GM23338 (cell line): ENCODE data around the gene PABPC4L. TPM values are rescaled to one million over a fixed set of nuclear protein-coding genes. Genes with fewer than 3 reads are reported as not detected.

Experiments used
- ATAC-seq: fragments of 200-7000 bp; cut with Tn5 transposase; 3 replicates; pipeline ENCODE4 v1.9.1; 2020
- DNase-seq: peaks from one replicate; pipeline ENCODE4 v3.0.0-alpha.2; 2015; ENCODE audit warnings: low spot score
- H2AFZ ChIP-seq: fragments of 200-600 bp; sonication (generic); 2 replicates; pipeline ENCODE4 v1.8.0; 2016; ENCODE audit warnings: antibody characterized with exemption, mild to moderate bottlenecking, moderate library complexity
- H3F3A ChIP-seq: fragments of 200-600 bp; sonication (generic); replicated peaks from 2 replicates; pipeline ENCODE4 v1.8.0; 2017; ENCODE audit warnings: antibody characterized with exemption, mixed run types, low read depth
- H3K27ac ChIP-seq: fragments of 200-600 bp; sonication (generic); 2 replicates; pipeline ENCODE4 v1.6.1; 2016; ENCODE audit warnings: low read depth
- H3K27me3 ChIP-seq: fragments of 200-600 bp; sonication (generic); 2 replicates; pipeline ENCODE4 v1.8.0; 2016; ENCODE audit warnings: mild to moderate bottlenecking, mixed run types, moderate library complexity; ENCODE audit not compliant: insufficient read depth
- H3K36me3 ChIP-seq: fragments of 200-600 bp; sonication (generic); 2 replicates; pipeline ENCODE4 v1.8.0; 2016; ENCODE audit warnings: mild to moderate bottlenecking; ENCODE audit not compliant: insufficient read depth
- H3K4me1 ChIP-seq: fragments of 200-600 bp; sonication (generic); 2 replicates; pipeline ENCODE4 v1.8.0; 2016; ENCODE audit warnings: mild to moderate bottlenecking, moderate library complexity; ENCODE audit not compliant: insufficient read depth
- H3K4me2 ChIP-seq: fragments of 200-600 bp; sonication (generic); 2 replicates; pipeline ENCODE4 v1.7.1; 2017; ENCODE audit warnings: mixed run types
- H3K4me3 ChIP-seq: fragments of 200-600 bp; sonication (generic); 2 replicates; pipeline ENCODE4 v1.6.1; 2016; ENCODE audit warnings: mixed run types
- H3K79me2 ChIP-seq: fragments of 200-600 bp; sonication (generic); replicated peaks from 2 replicates; pipeline ENCODE4 v1.8.0; 2017; ENCODE audit warnings: mild to moderate bottlenecking; ENCODE audit not compliant: insufficient read depth
- H3K9me2 ChIP-seq: fragments of 200-600 bp; sonication (generic); 2 replicates; pipeline ENCODE4 v1.8.0; 2017; ENCODE audit not compliant: insufficient read depth
- H4K20me1 ChIP-seq: fragments of 200-600 bp; sonication (generic); replicated peaks from 2 replicates; pipeline ENCODE4 v1.8.0; 2017; ENCODE audit warnings: mild to moderate bottlenecking; ENCODE audit not compliant: insufficient read depth
- H3K27ac Mint-ChIP-seq: 2 replicates; pipeline ENCODE4 v1.8.0; 2020; ENCODE audit warnings: inconsistent platforms, mild to moderate bottlenecking, moderate library complexity, mixed read lengths
- H3K27me3 Mint-ChIP-seq: 3 replicates; pipeline ENCODE4 v1.8.0; 2022; ENCODE audit warnings: low read depth, mild to moderate bottlenecking, moderate library complexity, mixed read lengths, inconsistent platforms; ENCODE audit not compliant: insufficient read depth, poor library complexity
- H3K36me3 Mint-ChIP-seq: 3 replicates; pipeline ENCODE4 v1.8.0; 2021; ENCODE audit warnings: low read depth, mild to moderate bottlenecking, inconsistent platforms, moderate library complexity, mixed read lengths
- H3K4me1 Mint-ChIP-seq: 3 replicates; pipeline ENCODE4 v1.8.0; 2020; ENCODE audit warnings: mild to moderate bottlenecking, inconsistent platforms, mixed read lengths
- H3K4me3 Mint-ChIP-seq: 3 replicates; pipeline ENCODE4 v1.8.0; 2021; ENCODE audit warnings: moderate library complexity, mild to moderate bottlenecking, inconsistent platforms, mixed read lengths
- H3K9me3 Mint-ChIP-seq: 3 replicates; pipeline ENCODE4 v1.8.0; 2020; ENCODE audit warnings: moderate library complexity, mild to moderate bottlenecking, inconsistent platforms, mixed read lengths
- CREB1 ChIP-seq: fragments of 250-450 bp; sonication (Bioruptor Pico); IDR thresholded peaks from 2 replicates; pipeline ENCODE4 v1.5.0; 2020; ENCODE audit warnings: low read depth, mild to moderate bottlenecking, moderate library complexity
- CTCF ChIP-seq, 2 experiments: fragments of 200-600 bp in 1 of 2; sonication (generic) in 1 of 2; conservative IDR thresholded peaks; 2 replicates each; pipeline versions ENCODE4 v1.5.1 to v1.6.1; 2016 to 2017; ENCODE audit warnings: antibody characterized with exemption in 2 of 2, low read depth in 2 of 2, mild to moderate bottlenecking in 2 of 2, moderate library complexity in 1 of 2
- EZH2 ChIP-seq: fragments of 200-600 bp; sonication (generic); IDR thresholded peaks from one replicate; pipeline ENCODE4 v1.8.0; 2017; ENCODE audit warnings: antibody characterized with exemption, mild to moderate bottlenecking, low read depth; ENCODE audit not compliant: unreplicated experiment
- EZH2phosphoT487 ChIP-seq: fragments of 200-600 bp; sonication (generic); IDR thresholded peaks from one replicate; pipeline ENCODE4 v1.8.1; 2018; ENCODE audit warnings: antibody characterized with exemption; ENCODE audit not compliant: unreplicated experiment
- JUNB ChIP-seq: IDR thresholded peaks from one replicate; pipeline ENCODE4 v1.6.1; 2016; ENCODE audit warnings: antibody characterized with exemption; ENCODE audit not compliant: unreplicated experiment
- NANOG ChIP-seq: IDR thresholded peaks from 2 replicates; pipeline ENCODE4 v1.6.1; 2016; ENCODE audit warnings: antibody characterized with exemption, borderline replicate concordance
- POLR2AphosphoS5 ChIP-seq: IDR thresholded peaks from 2 replicates; pipeline ENCODE4 v1.6.1; 2016; ENCODE audit warnings: antibody characterized with exemption, low read depth
- REST ChIP-seq: IDR thresholded peaks from one replicate; pipeline ENCODE4 v1.6.1; 2018; ENCODE audit warnings: antibody characterized with exemption; ENCODE audit not compliant: unreplicated experiment
- STAT1 ChIP-seq: IDR thresholded peaks from one replicate; pipeline ENCODE4 v1.6.1; 2016; ENCODE audit warnings: antibody characterized with exemption; ENCODE audit not compliant: unreplicated experiment
- ZNF114 ChIP-seq: fragments of 250-450 bp; sonication (Bioruptor Pico); IDR thresholded peaks from 2 replicates; pipeline ENCODE4 v1.5.0; 2020; ENCODE audit warnings: mild to moderate bottlenecking, moderate library complexity
- ZNF331 ChIP-seq: fragments of 250-450 bp; sonication (Bioruptor Pico); IDR thresholded peaks from 2 replicates; pipeline ENCODE4 v1.5.0; 2020; ENCODE audit warnings: low read depth, mild to moderate bottlenecking, moderate library complexity
- polyA plus RNA-seq: library from polyadenylated mRNA; unstranded; fragments of >200 nt; fragmentation: Nextera tagmentation; extraction: Ambion mirVana; gene quantifications from 2 replicates; pipeline ENCODE4 v1.2.1, GENCODE V29; 2016
- total RNA-seq: library from RNA; depleted of rRNA; stranded (reverse); fragments of >200 nt; shearing (Covaris generic); gene quantifications from 2 replicates; pipeline ENCODE4 v1.2.3, GENCODE V29; 2014
- TF ChIP-seq, protein P1 (sequence below): fragments of 250-450 bp; sonication (Bioruptor Pico); IDR thresholded peaks from 2 replicates; pipeline ENCODE4 v1.5.0; 2020; ENCODE audit warnings: mild to moderate bottlenecking, moderate library complexity
- TF ChIP-seq, protein P2 (sequence below): IDR thresholded peaks from 2 replicates; pipeline ENCODE4 v1.6.1; 2016; ENCODE audit warnings: antibody characterized with exemption

Gene PABPC4L
- total and polyA plus RNA-seq, 2 experiments from 2014 or later: 1.8 to 4.6 TPM

DNA sequence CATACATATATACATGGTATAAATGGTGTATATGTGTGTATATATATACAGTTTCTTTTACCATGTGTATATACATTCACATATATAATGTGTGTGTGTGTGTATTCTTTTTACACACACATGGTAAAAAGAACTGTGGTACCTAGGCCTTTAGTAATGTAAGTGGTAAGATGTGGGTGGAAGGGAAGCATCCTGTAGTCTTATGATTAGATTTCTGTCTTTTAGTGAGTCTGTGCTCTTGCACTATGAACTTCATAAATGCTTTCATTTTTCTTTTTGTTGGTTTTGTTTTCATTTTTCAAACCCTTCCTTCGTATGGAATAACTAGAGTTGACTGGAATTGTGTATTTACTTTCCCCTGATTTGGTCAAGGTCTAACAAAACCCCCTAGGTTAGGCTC lies 12.1 kb downstream of the PABPC4L start:
- peaks cover 3% of the 10 kb centered on the region; the same call in 1 of the 3 replicates for H3K36me3 Mint-ChIP-seq
- no peaks in the 10 kb centered on the region for H3K4me1 Mint-ChIP-seq
- Histone ChIP-seq H4K20me1 (no peaks in the 10 kb centered on the region), H3F3A (no peaks in the 10 kb centered on the region), H3K9me2 (no peaks in the 10 kb centered on the region), H3K4me1 (no peaks in the 10 kb centered on the region), H3K36me3 (no peaks in the 10 kb centered on the region), H3K4me3 (no peak overlapping the region), H3K27me3 (no peaks in the 10 kb centered on the region), H3K4me2 (no peak overlapping the region), H3K27ac (no peak overlapping the region), H3K79me2 (no peaks in the 10 kb centered on the region), H2AFZ (no peak overlapping the region)
- TF ChIP-seq STAT1 (no peak), NANOG (no peak), EZH2phosphoT487 (no peak), POLR2AphosphoS5 (no peak), CREB1 (CRISPR knock-in tag) (no peak), ZNF114 (no peak), ZNF331 (CRISPR knock-in tag) (no peak), REST (no peak), JUNB (no peak), EZH2 (no peak), CTCF (conservative IDR thresholded peaks at IDR 0.05; ENCODE audit: low read depth in 2 of 2) (no peak)
- TF ChIP-seq, protein P1, sequence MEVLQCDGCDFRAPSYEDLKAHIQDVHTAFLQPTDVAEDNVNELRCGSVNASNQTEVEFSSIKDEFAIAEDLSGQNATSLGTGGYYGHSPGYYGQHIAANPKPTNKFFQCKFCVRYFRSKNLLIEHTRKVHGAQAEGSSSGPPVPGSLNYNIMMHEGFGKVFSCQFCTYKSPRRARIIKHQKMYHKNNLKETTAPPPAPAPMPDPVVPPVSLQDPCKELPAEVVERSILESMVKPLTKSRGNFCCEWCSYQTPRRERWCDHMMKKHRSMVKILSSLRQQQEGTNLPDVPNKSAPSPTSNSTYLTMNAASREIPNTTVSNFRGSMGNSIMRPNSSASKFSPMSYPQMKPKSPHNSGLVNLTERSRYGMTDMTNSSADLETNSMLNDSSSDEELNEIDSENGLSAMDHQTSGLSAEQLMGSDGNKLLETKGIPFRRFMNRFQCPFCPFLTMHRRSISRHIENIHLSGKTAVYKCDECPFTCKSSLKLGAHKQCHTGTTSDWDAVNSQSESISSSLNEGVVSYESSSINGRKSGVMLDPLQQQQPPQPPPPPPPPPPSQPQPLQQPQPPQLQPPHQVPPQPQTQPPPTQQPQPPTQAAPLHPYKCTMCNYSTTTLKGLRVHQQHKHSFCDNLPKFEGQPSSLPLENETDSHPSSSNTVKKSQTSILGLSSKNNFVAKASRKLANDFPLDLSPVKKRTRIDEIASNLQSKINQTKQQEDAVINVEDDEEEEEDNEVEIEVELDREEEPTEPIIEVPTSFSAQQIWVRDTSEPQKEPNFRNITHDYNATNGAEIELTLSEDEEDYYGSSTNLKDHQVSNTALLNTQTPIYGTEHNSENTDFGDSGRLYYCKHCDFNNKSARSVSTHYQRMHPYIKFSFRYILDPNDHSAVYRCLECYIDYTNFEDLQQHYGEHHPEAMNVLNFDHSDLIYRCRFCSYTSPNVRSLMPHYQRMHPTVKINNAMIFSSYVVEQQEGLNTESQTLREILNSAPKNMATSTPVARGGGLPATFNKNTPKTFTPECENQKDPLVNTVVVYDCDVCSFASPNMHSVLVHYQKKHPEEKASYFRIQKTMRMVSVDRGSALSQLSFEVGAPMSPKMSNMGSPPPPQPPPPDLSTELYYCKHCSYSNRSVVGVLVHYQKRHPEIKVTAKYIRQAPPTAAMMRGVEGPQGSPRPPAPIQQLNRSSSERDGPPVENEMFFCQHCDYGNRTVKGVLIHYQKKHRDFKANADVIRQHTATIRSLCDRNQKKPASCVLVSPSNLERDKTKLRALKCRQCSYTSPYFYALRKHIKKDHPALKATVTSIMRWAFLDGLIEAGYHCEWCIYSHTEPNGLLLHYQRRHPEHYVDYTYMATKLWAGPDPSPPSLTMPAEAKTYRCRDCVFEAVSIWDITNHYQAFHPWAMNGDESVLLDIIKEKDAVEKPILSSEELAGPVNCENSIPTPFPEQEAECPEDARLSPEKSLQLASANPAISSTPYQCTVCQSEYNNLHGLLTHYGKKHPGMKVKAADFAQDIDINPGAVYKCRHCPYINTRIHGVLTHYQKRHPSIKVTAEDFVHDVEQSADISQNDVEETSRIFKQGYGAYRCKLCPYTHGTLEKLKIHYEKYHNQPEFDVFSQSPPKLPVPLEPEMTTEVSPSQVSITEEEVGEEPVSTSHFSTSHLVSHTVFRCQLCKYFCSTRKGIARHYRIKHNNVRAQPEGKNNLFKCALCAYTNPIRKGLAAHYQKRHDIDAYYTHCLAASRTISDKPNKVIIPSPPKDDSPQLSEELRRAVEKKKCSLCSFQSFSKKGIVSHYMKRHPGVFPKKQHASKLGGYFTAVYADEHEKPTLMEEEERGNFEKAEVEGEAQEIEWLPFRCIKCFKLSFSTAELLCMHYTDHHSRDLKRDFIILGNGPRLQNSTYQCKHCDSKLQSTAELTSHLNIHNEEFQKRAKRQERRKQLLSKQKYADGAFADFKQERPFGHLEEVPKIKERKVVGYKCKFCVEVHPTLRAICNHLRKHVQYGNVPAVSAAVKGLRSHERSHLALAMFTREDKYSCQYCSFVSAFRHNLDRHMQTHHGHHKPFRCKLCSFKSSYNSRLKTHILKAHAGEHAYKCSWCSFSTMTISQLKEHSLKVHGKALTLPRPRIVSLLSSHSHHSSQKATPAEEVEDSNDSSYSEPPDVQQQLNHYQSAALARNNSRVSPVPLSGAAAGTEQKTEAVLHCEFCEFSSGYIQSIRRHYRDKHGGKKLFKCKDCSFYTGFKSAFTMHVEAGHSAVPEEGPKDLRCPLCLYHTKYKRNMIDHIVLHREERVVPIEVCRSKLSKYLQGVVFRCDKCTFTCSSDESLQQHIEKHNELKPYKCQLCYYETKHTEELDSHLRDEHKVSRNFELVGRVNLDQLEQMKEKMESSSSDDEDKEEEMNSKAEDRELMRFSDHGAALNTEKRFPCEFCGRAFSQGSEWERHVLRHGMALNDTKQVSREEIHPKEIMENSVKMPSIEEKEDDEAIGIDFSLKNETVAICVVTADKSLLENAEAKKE (CRISPR knock-in tag): no peak
- TF ChIP-seq, protein P2, sequence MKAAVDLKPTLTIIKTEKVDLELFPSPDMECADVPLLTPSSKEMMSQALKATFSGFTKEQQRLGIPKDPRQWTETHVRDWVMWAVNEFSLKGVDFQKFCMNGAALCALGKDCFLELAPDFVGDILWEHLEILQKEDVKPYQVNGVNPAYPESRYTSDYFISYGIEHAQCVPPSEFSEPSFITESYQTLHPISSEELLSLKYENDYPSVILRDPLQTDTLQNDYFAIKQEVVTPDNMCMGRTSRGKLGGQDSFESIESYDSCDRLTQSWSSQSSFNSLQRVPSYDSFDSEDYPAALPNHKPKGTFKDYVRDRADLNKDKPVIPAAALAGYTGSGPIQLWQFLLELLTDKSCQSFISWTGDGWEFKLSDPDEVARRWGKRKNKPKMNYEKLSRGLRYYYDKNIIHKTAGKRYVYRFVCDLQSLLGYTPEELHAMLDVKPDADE: no peak
- peaks cover 9% of the 10 kb centered on the region; the same call in 2 of the 3 replicates for H3K9me3 Mint-ChIP-seq
- H3K27ac Mint-ChIP-seq: no peak overlapping the region
- no peaks in the 10 kb centered on the region for H3K27me3 Mint-ChIP-seq
- DNase-seq: no peak
- no peak for ATAC-seq
- no peak overlapping the region for H3K4me3 Mint-ChIP-seq
